Measurements from ENCODE around the gene DAB2IP.
"Not testable (repeated sequence)": the region's sequence is repeated elsewhere in the genome, so short reads cannot be mapped to it uniquely, and the experiment has no call there.

Gene DAB2IP

GRCh38 chr9:121627427-121627826 is 24.0 kb upstream of the DAB2IP start:
- DNase-seq, result no peak

- DNase-seq, result no peak
Measured at GRCh38 chr9:121628401-121628800, 23.0 kb upstream of the DAB2IP start.

GRCh38 chr9:121631115-121631514 is 20.3 kb upstream of the DAB2IP start:
- no peak for DNase-seq

- DNase-seq, result no peak
Measured at GRCh38 chr9:121631978-121632418, 19.4 kb upstream of the DAB2IP start.

- DNase-seq, result no peak
Measured at GRCh38 chr9:121633119-121633714, 18.2 kb upstream of the DAB2IP start.

GRCh38 chr9:121633736-121634135 is 17.7 kb upstream of the DAB2IP start:
- no peak for DNase-seq

- no peak for DNase-seq
Measured at GRCh38 chr9:121634329-121635261, 16.8 kb upstream of the DAB2IP start.

- no peak for DNase-seq
Measured at GRCh38 chr9:121635300-121635876, 16.0 kb upstream of the DAB2IP start.

- DNase-seq, result no peak
Measured at GRCh38 chr9:121636341-121636865, 15.0 kb upstream of the DAB2IP start.

- no peak for DNase-seq
Measured at GRCh38 chr9:121636978-121637712, 14.3 kb upstream of the DAB2IP start.

- no peak for DNase-seq
Measured at GRCh38 chr9:121637713-121638220, 13.7 kb upstream of the DAB2IP start.

GRCh38 chr9:121638399-121638798 is 13.0 kb upstream of the DAB2IP start:
- DNase-seq, result no peak

GRCh38 chr9:121638901-121639592 is 12.4 kb upstream of the DAB2IP start:
- no peak for DNase-seq

GRCh38 chr9:121639619-121640018 is 11.8 kb upstream of the DAB2IP start:
- DNase-seq, result no peak

- no peak for DNase-seq
Measured at GRCh38 chr9:121640076-121640475, 11.4 kb upstream of the DAB2IP start.

GRCh38 chr9:121640491-121641223 is 10.8 kb upstream of the DAB2IP start:
- DNase-seq, result no peak

- no peak for DNase-seq
Measured at GRCh38 chr9:121641224-121641611, 10.2 kb upstream of the DAB2IP start.

GRCh38 chr9:121642758-121643157 is 8.7 kb upstream of the DAB2IP start:
- no peak for DNase-seq

GRCh38 chr9:121643473-121643872 is 8.0 kb upstream of the DAB2IP start:
- DNase-seq, result no peak

- not testable (repeated sequence) for DNase-seq
Measured at GRCh38 chr9:121644040-121644439, 7.4 kb upstream of the DAB2IP start.

- DNase-seq, result no peak
Measured at GRCh38 chr9:121645003-121645402, 6.4 kb upstream of the DAB2IP start.
